Measurements from ENCODE around the gene PURA.
"Not testable (repeated sequence)": the region's sequence is repeated elsewhere in the genome, so short reads cannot be mapped to it uniquely, and the experiment has no call there.

PURA gene

GRCh38 chr5:140142856-140143255 is 28.9 kb downstream of the PURA start:
- H3K27me3 Mint-ChIP-seq: peaks cover 25% of the 10 kb centered on the region
- no peaks in the 10 kb centered on the region for H3K9me3 Mint-ChIP-seq
- no peak for ATAC-seq
- H3K36me3 Mint-ChIP-seq: no peaks in the 10 kb centered on the region
- peaks cover 59% of the 10 kb centered on the region for H3K4me1 Mint-ChIP-seq
- H3K27ac Mint-ChIP-seq: no peak overlapping the region
- no peak overlapping the region for H3K4me3 Mint-ChIP-seq

- peaks cover 56% of the 10 kb centered on the region for H3K4me1 Mint-ChIP-seq
- no peak for ATAC-seq
- no peak overlapping the region for H3K4me3 Mint-ChIP-seq
- no peak overlapping the region for H3K27ac Mint-ChIP-seq
- peaks cover 25% of the 10 kb centered on the region for H3K27me3 Mint-ChIP-seq
- H3K9me3 Mint-ChIP-seq: no peaks in the 10 kb centered on the region
- no peaks in the 10 kb centered on the region for H3K36me3 Mint-ChIP-seq
Measured at GRCh38 chr5:140143521-140144258, 29.8 kb downstream of the PURA start.

GRCh38 chr5:140145256-140145655 is 31.3 kb downstream of the PURA start:
- H3K4me3 Mint-ChIP-seq: peak overlapping the region; percentile 42
- peaks cover 25% of the 10 kb centered on the region for H3K27me3 Mint-ChIP-seq
- no peaks in the 10 kb centered on the region for H3K36me3 Mint-ChIP-seq
- no peaks in the 10 kb centered on the region for H3K9me3 Mint-ChIP-seq
- ATAC-seq: no peak
- H3K27ac Mint-ChIP-seq: no peak overlapping the region
- H3K4me1 Mint-ChIP-seq: peaks cover 47% of the 10 kb centered on the region

- Mint-ChIP-seq H3K4me3 (peak overlapping the region; percentile 63), H3K4me1 (peaks cover 39% of the 10 kb centered on the region), H3K27ac (no peak overlapping the region), H3K27me3 (peaks cover 25% of the 10 kb centered on the region), H3K36me3 (no peaks in the 10 kb centered on the region), H3K9me3 (no peaks in the 10 kb centered on the region)
- ATAC-seq: peak; percentile 85
Measured at GRCh38 chr5:140145818-140146522, 32.1 kb downstream of the PURA start.

GRCh38 chr5:140146523-140146842 is 32.6 kb downstream of the PURA start:
- Mint-ChIP-seq H3K36me3 (no peaks in the 10 kb centered on the region), H3K4me3 (peak overlapping the region; percentile 63), H3K4me1 (peaks cover 38% of the 10 kb centered on the region), H3K27me3 (peaks cover 25% of the 10 kb centered on the region), H3K27ac (no peak overlapping the region), H3K9me3 (no peaks in the 10 kb centered on the region)
- no peak for ATAC-seq

- peaks cover 25% of the 10 kb centered on the region for H3K27me3 Mint-ChIP-seq
- H3K36me3 Mint-ChIP-seq: no peaks in the 10 kb centered on the region
- ATAC-seq: no peak
- H3K4me3 Mint-ChIP-seq: no peak overlapping the region
- H3K27ac Mint-ChIP-seq: no peak overlapping the region
- H3K4me1 Mint-ChIP-seq: peaks cover 38% of the 10 kb centered on the region
- H3K9me3 Mint-ChIP-seq: no peaks in the 10 kb centered on the region
Measured at GRCh38 chr5:140147460-140147859, 33.6 kb downstream of the PURA start.

GRCh38 chr5:140148508-140148907 is 34.6 kb downstream of the PURA start:
- H3K36me3 Mint-ChIP-seq: no peaks in the 10 kb centered on the region
- H3K4me1 Mint-ChIP-seq: peaks cover 35% of the 10 kb centered on the region
- H3K9me3 Mint-ChIP-seq: no peaks in the 10 kb centered on the region
- H3K27me3 Mint-ChIP-seq: peaks cover 25% of the 10 kb centered on the region
- H3K4me3 Mint-ChIP-seq: no peak overlapping the region
- no peak overlapping the region for H3K27ac Mint-ChIP-seq
- no peak for ATAC-seq

GRCh38 chr5:140150201-140150600 is 36.3 kb downstream of the PURA start:
- no peak overlapping the region for H3K4me3 Mint-ChIP-seq

GRCh38 chr5:140151144-140152021 is 37.5 kb downstream of the PURA start:
- Mint-ChIP-seq H3K9me3 (no peaks in the 10 kb centered on the region), H3K36me3 (no peaks in the 10 kb centered on the region), H3K4me3 (no peak overlapping the region), H3K27me3 (peaks cover 3% of the 10 kb centered on the region), H3K4me1 (peaks cover 6% of the 10 kb centered on the region), H3K27ac (no peak overlapping the region)
- no peak for ATAC-seq

More at GRCh38 chr5:140150201-140150600, 36.3 kb downstream of the PURA start:
- Mint-ChIP-seq H3K9me3 (no peaks in the 10 kb centered on the region), H3K36me3 (no peaks in the 10 kb centered on the region), H3K4me1 (peaks cover 18% of the 10 kb centered on the region), H3K27ac (no peak overlapping the region), H3K27me3 (peaks cover 15% of the 10 kb centered on the region)
- ATAC-seq: no peak

- Mint-ChIP-seq H3K27ac (no peak overlapping the region), H3K4me3 (no peak overlapping the region), H3K4me1 (peaks cover 8% of the 10 kb centered on the region), H3K27me3 (no peaks in the 10 kb centered on the region), H3K9me3 (no peaks in the 10 kb centered on the region), H3K36me3 (no peaks in the 10 kb centered on the region)
- no peak for ATAC-seq
Measured at GRCh38 chr5:140152022-140152999, 38.4 kb downstream of the PURA start.

GRCh38 chr5:140153255-140153654 is 39.3 kb downstream of the PURA start:
- Mint-ChIP-seq H3K27ac (no peak overlapping the region), H3K36me3 (no peaks in the 10 kb centered on the region), H3K27me3 (no peaks in the 10 kb centered on the region), H3K9me3 (no peaks in the 10 kb centered on the region), H3K4me1 (peaks cover 10% of the 10 kb centered on the region), H3K4me3 (no peak overlapping the region)
- no peak for ATAC-seq

- no peaks in the 10 kb centered on the region for H3K27me3 Mint-ChIP-seq
- no peak for ATAC-seq
- H3K9me3 Mint-ChIP-seq: no peaks in the 10 kb centered on the region
- H3K4me1 Mint-ChIP-seq: peaks cover 10% of the 10 kb centered on the region
- no peaks in the 10 kb centered on the region for H3K36me3 Mint-ChIP-seq
- no peak overlapping the region for H3K4me3 Mint-ChIP-seq
- no peak overlapping the region for H3K27ac Mint-ChIP-seq
Measured at GRCh38 chr5:140153905-140154304, 40.0 kb downstream of the PURA start.

GRCh38 chr5:140154710-140155381 is 40.9 kb downstream of the PURA start:
- H3K4me1 Mint-ChIP-seq, ATAC-seq, H3K36me3 Mint-ChIP-seq, H3K27me3 Mint-ChIP-seq, H3K4me3 Mint-ChIP-seq, H3K9me3 Mint-ChIP-seq, H3K27ac Mint-ChIP-seq: not testable (repeated sequence)

All from stimulated activated memory B cell treated with anti-CD40 and anti-IgM and Interleukin-4, amounts not matched to agents 10 μg/mL and 1 μg/mL and 100 μg/mL, for 72 hours (primary cell).